PC-9 (cell line): ENCODE measurements around the gene CCDC69. TPM values are rescaled to one million over a fixed set of nuclear protein-coding genes. Genes with fewer than 3 reads are reported as not detected.

Experiments used
- BruUV-seq: library from RNA; stranded (reverse); fragments of 400-500 nt; replicated peaks from 2 replicates; lab custom pipeline; 2021; lab: Mats Ljungman, UMichigan
- CTCF ChIA-PET: fragments of 300-600 bp; sonication (Branson Sonifier 250); formaldehyde crosslinking; loops from one replicate; lab custom pipeline; 2022; ENCODE audit warnings: antibody characterized with exemption; lab: Charles Lee
- POLR2A ChIA-PET: fragments of 300-600 bp; sonication (Branson Sonifier 250); formaldehyde crosslinking; loops from one replicate; lab custom pipeline; 2022; ENCODE audit warnings: antibody characterized with exemption; ENCODE audit not compliant: unreplicated experiment; lab: Charles Lee
- DNase-seq, 2 experiments: peaks; one replicate each; pipeline versions ENCODE4 v3.0.0 to v3.0.0-alpha.2; 2015 to 2022; ENCODE audit warnings: mixed read lengths in 1 of 2
- H2AFZ ChIP-seq: fragments of 200-600 bp; sonication (generic); 2 replicates; pipeline ENCODE4 v1.8.1; 2017; ENCODE audit warnings: antibody characterized with exemption
- H3F3A ChIP-seq: fragments of 200-600 bp; sonication (generic); 2 replicates; pipeline ENCODE4 v1.8.1; 2017; ENCODE audit warnings: antibody characterized with exemption, mild to moderate bottlenecking, low read depth; ENCODE audit not compliant: insufficient read depth
- H3K27ac ChIP-seq: fragments of 200-600 bp; sonication (generic); 2 replicates; pipeline ENCODE4 v1.6.1; 2016; ENCODE audit warnings: mixed run types
- H3K27me3 ChIP-seq: fragments of 200-600 bp; sonication (generic); 2 replicates; pipeline ENCODE4 v1.6.1; 2016; ENCODE audit warnings: low read depth, mixed run types; ENCODE audit not compliant: insufficient read depth
- H3K36me3 ChIP-seq: fragments of 200-600 bp; sonication (generic); 2 replicates; pipeline ENCODE4 v1.6.1; 2016; ENCODE audit warnings: low read depth, mixed run types
- H3K4me1 ChIP-seq: fragments of 200-600 bp; sonication (generic); replicated peaks from 2 replicates; pipeline ENCODE4 v1.6.1; 2016; ENCODE audit warnings: mixed run types; ENCODE audit not compliant: insufficient read depth
- H3K4me2 ChIP-seq: fragments of 200-600 bp; sonication (generic); 2 replicates; pipeline ENCODE4 v1.6.1; 2017; ENCODE audit warnings: mixed run types
- H3K4me3 ChIP-seq: fragments of 200-600 bp; sonication (generic); 2 replicates; pipeline ENCODE4 v1.6.1; 2016; ENCODE audit warnings: mixed run types
- H3K79me2 ChIP-seq: fragments of 200-600 bp; sonication (generic); 2 replicates; pipeline ENCODE4 v1.6.1; 2017; ENCODE audit warnings: low read depth, mixed run types
- H3K9me2 ChIP-seq: fragments of 200-600 bp; sonication (generic); 2 replicates; pipeline ENCODE4 v1.8.1; 2017; ENCODE audit warnings: mild to moderate bottlenecking; ENCODE audit not compliant: insufficient read depth
- H3K9me3 ChIP-seq: fragments of 200-600 bp; sonication (generic); 2 replicates; pipeline ENCODE4 v1.8.1; 2016; ENCODE audit warnings: low read depth; ENCODE audit not compliant: insufficient read depth
- H4K20me1 ChIP-seq: fragments of 200-600 bp; sonication (generic); 2 replicates; pipeline ENCODE4 v1.8.1; 2017; ENCODE audit not compliant: insufficient read depth
- CTCF ChIP-seq: fragments of 200-600 bp; sonication (generic); conservative IDR thresholded peaks from 2 replicates; pipeline ENCODE4 v1.6.1; 2017; ENCODE audit warnings: mixed run types, antibody characterized with exemption, mild to moderate bottlenecking, moderate library complexity
- EZH2 ChIP-seq: fragments of 200-600 bp; sonication (generic); IDR thresholded peaks from 2 replicates; pipeline ENCODE4 v1.8.0; 2017; ENCODE audit warnings: antibody characterized with exemption, low read depth
- intact Hi-C: fragments of 100-400 bp; cut with micrococcal nuclease; formaldehyde crosslinking; loops from one replicate; pipeline ENCODE4 v1.10.0; 2022; ENCODE audit not compliant: unreplicated experiment
- total RNA-seq: library from RNA; stranded (reverse); gene quantifications from 2 replicates; pipeline ENCODE4 v1.2.3, GENCODE V29; 2021

Gene CCDC69
- total RNA-seq, 1 experiment from 2014 or later, result 0.50 TPM

GRCh38 chr5:151173711-151174611 is 49.9 kb downstream of the CCDC69 start:
- Histone ChIP-seq H3K9me2 (no peaks in the 10 kb centered on the region), H2AFZ (no peak overlapping the region), H3F3A (no peaks in the 10 kb centered on the region), H3K27ac (no peak overlapping the region), H3K4me2 (no peak overlapping the region), H3K79me2 (no peaks in the 10 kb centered on the region), H3K4me1 (no peaks in the 10 kb centered on the region), H3K27me3 (peaks cover 6% of the 10 kb centered on the region; the same call in 1 of the 2 replicates), H3K4me3 (no peak overlapping the region), H4K20me1 (no peaks in the 10 kb centered on the region), H3K9me3 (no peaks in the 10 kb centered on the region), H3K36me3 (no peaks in the 10 kb centered on the region)
- intact Hi-C loops, result no loop called here
- CTCF ChIA-PET, result no interaction called here
- POLR2A ChIA-PET, result no interaction called here
- DNase-seq, result no peak
- TF ChIP-seq CTCF (no peak), EZH2 (no peak)
- no TSS peak for BruUV-seq

- POLR2A ChIA-PET, result no interaction called here
- CTCF ChIA-PET, result no interaction called here
- no peaks in the 10 kb centered on the region for H3F3A ChIP-seq
- no peaks in the 10 kb centered on the region for H3K27me3 ChIP-seq
- no peaks in the 10 kb centered on the region for H3K9me3 ChIP-seq
- TF ChIP-seq CTCF (no peak), EZH2 (no peak)
- H3K36me3 ChIP-seq, result no peaks in the 10 kb centered on the region
- no peaks in the 10 kb centered on the region for H4K20me1 ChIP-seq
- H3K79me2 ChIP-seq, result no peaks in the 10 kb centered on the region
- H3K4me1 ChIP-seq, result no peaks in the 10 kb centered on the region
- BruUV-seq, result no TSS peak
- no peaks in the 10 kb centered on the region for H3K9me2 ChIP-seq
- DNase-seq, result no peak
- no peak overlapping the region for H2AFZ ChIP-seq
- no peak overlapping the region for H3K4me2 ChIP-seq
- H3K27ac ChIP-seq, result no peak overlapping the region
- intact Hi-C loops, result no loop called here
- H3K4me3 ChIP-seq, result no peak overlapping the region
Measured at GRCh38 chr5:151171529-151171928, 52.4 kb downstream of the CCDC69 start.

GRCh38 chr5:151168602-151169344 is 55.1 kb downstream of the CCDC69 start:
- no peak overlapping the region for H3K27ac ChIP-seq
- no peak for TF ChIP-seq EZH2
- no peak for TF ChIP-seq CTCF
- ChIA-PET CTCF (no interaction called here), POLR2A (interaction anchor here (0.7 kb wide), 1 partner anchor 52 kb away, joined by 7 read pairs; no protein-coding TSS in a partner anchor)
- H4K20me1 ChIP-seq, result no peaks in the 10 kb centered on the region
- H3K4me2 ChIP-seq, result no peak overlapping the region
- no TSS peak for BruUV-seq
- H2AFZ ChIP-seq, result no peak overlapping the region
- no peak overlapping the region for H3K4me3 ChIP-seq
- DNase-seq, result no peak
- H3F3A ChIP-seq, result no peaks in the 10 kb centered on the region
- no peaks in the 10 kb centered on the region for H3K9me3 ChIP-seq
- no peaks in the 10 kb centered on the region for H3K27me3 ChIP-seq
- no peaks in the 10 kb centered on the region for H3K36me3 ChIP-seq
- intact Hi-C loops, result loop anchor here (10.0 kb wide), 1 partner anchor 444 kb away; no protein-coding TSS in a partner anchor
- no peaks in the 10 kb centered on the region for H3K4me1 ChIP-seq
- no peaks in the 10 kb centered on the region for H3K79me2 ChIP-seq
- H3K9me2 ChIP-seq, result no peaks in the 10 kb centered on the region
